Measurements from ENCODE around the gene DAGLB. TPM values are rescaled to one million over a fixed set of nuclear protein-coding genes. Genes with fewer than 3 reads are reported as not detected.
"Not testable (repeated sequence)": the region's sequence is repeated elsewhere in the genome, so short reads cannot be mapped to it uniquely, and the experiment has no call there.

The DAGLB gene
- total RNA-seq, 1 donor from 2014 or later = 8.9 TPM

DNA sequence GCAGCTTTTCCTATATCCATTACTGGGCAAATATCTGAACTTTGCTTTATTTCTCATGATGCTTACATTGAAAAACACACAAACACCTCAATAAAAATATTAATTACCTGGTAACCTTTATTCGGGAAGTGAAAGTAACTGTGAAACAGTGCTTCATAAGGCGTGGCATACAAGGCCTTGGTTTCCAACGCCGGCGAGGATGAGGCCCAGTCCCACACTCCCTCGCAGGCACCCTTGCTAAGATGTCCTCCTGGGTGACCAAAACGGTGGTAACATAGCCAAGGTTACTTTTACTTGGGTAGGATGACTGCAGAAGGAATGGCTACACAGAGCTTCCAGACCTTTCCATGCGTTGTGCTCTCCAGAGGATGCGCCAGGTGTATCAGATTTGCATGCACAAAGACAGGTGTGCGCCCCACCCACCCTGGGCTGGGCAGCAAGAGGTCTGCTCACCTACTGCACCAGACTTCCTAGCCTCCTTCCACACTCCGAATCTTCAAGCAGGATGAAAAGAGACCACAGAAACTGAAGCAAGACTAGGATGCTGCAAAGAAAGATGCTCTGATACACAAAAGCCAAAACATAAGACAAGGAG is 13.3 kb upstream of the DAGLB start:
- DNase-seq (ENCODE audit: low read depth in 2 of 2) = no peak

DNA sequence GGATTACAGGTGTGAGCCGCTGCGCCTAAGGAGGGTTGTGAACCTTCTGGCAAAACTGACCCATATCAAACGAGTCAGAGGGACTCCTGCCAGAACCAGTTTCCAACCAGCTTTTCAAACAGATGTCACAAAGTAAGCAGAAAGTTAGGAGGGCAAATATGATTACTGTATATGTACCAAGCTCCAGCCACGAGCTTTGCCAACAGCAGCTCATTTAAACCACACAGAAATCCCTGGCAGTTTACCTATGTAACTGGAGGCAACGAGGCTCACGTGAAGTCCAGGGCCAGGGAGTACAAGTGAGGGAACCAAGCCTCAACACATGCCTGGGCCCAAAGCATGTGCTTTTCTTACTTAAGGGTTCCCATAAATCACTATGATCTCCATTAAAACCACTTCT is 12.5 kb upstream of the DAGLB start:
- DNase-seq (ENCODE audit: low read depth in 2 of 2) = no peak

DNA sequence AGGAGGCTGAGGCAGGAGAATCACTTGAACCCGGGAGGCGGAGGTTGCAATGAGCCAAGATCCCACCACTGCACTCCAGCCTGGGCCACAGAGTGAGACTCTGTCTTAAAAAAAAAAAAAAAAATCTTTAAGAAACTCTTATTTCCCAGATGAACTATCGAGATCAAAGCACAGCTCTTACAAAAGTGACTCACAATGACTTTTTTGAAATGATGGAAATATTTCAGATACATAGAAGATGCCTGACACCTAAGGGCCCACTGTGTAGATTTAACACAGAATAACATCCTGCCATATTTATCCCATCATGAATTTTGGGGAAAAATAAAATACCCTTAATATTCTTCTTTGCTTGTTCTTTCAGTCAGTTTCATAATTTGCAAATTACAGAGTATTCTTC is 10.9 kb upstream of the DAGLB start:
- DNase-seq (ENCODE audit: low read depth in 2 of 2) = not testable (repeated sequence)

DNA sequence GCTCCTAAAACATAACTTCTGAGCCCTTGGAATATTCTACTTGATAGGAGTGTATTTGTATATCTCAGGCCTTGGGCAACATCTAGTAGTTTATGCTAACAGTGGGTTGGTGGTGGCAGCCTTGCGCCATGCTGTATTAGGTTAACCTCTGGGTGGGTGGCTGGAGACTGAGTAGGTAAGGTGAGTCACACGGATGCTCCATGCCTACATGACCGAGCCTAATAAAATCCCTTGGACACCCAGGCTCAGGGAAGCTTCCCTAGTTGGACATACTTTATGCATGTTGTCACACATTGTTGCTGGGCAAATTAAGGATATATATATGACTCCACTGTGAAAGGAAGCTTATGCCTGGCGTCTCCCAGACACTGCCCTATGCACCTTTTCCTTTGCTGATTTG is 6.0 kb upstream of the DAGLB start:
- peak in 1 of 2 donors; percentile 36 for DNase-seq (ENCODE audit: low read depth in 2 of 2)

DNA sequence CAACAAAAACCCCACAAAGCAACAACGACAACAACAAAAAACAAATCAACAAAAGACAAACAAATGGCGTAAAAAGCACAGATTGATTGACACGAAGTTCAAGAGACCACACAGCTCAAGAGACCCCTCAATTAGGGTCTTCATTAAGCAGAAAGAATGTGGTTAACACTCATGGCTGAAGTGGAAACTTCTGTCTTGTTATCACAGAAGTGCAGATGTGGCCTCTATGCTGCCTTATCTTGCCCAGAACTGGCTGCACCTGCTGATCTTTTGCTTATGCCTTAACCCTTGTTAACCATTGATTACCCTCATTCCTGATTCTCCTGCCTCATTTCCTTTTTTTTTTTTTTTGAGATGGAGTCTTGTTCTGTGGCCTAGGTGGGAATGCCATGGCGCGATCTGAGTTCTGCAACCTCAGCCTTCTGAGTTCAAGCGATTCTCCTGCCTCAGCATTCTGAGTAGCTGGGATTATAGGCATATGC is 3.5 kb upstream of the DAGLB start:
- no peak for DNase-seq (ENCODE audit: low read depth in 2 of 2)

DNA sequence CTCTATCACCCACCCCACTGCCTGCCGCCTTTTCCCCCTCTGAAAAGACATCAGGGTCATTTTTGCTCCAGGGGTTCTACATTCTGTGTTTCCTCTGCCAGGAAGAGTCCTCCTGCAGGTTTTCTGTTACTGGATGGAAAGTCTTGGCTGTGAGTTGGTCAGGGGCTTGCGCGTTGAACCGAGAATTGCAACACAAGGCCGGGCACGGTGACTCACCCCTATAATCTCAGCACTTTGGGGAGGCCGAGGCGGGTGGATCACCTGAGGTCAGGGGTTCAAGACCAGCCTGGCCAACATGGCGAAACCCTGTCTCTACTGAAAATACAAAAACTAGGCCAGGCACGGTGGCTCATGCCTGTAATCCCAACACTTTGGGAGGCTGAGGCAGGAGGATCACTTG is 2.8 kb upstream of the DAGLB start:
- DNase-seq (ENCODE audit: low read depth in 2 of 2) = not testable (repeated sequence)

DNA sequence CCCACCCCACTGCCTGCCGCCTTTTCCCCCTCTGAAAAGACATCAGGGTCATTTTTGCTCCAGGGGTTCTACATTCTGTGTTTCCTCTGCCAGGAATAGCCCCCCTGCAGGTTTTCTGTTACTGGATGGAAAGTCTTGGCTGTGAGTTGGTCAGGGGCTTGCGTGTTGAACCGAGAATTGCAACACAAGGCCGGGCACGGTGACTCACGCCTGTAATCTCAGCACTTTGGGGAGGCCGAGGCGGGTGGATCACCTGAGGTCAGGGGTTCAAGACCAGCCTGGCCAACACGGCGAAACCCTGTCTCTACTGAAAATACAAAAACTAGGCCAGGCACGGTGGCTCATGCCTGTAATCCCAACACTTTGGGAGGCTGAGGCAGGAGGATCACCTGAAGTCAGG is 2.1 kb upstream of the DAGLB start:
- not testable (repeated sequence) for DNase-seq (ENCODE audit: low read depth in 2 of 2)

DNA sequence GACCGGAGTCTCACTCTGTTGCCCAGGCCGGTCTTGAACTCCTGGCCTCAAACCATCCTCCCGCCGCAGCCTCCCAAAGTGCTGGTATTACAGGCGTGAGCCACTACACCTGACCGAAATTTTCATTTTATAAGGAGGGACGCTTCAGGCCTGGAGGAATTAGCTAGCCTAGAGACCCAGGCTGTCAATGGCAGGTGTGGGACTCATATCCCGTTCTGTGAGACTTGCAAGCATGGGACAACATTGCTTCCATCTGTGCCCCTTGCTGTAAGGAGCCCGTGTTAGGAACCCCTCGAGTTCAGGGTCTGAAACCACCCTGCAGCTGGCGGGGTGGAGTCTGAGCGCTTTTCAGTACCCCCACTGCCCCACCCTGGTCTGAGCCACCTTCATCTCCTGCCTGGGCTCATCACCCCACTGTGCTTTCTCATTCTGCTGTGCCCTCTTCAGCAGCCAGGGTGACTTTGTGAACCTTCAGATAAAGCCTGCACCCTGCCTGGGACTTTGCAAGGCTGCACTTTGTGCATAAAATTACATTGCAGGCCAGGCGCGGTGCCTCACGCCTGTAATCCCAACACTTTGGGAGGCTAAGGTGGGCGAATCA is 1.3 kb upstream of the DAGLB start:
- no peak for DNase-seq (ENCODE audit: low read depth in 2 of 2)

DNA sequence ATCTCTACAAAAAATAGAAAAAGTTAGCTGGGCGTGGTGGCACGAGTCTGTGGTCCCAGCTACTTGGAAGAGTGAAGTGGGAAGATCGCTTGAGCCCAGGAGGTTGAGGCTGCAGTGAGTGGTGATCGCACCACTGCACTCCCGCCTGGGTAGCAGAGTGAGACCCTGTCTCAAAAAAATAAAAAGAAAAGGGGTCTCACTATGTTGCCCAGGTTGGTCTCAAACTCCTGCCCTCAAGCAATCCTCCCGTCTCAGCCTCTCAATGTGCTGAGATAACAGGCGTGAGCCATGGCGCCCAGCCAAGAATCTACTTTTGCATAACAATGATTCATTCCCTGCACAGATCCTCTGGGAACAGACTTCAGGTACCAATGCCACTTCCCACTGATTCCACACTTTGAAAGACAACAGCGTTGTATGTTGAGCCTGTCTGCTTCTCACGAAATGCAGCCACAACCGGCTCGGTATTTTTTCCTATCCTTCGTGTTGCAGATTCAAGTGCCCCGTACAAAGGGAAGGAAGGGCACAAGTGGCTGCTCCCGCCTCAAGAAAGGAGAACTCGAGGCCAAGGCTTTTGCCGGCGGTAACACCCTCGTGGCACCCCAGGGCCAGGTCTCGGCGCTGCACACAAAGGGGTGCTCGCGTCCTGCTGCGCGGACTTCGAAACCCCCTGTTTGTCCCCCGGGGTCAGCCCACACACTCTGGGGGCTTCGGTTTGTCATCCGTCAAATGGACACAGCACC is 745 bp downstream of the DAGLB start:
- peak; percentile 77 to 91 for DNase-seq (ENCODE audit: low read depth in 2 of 2)

DNA sequence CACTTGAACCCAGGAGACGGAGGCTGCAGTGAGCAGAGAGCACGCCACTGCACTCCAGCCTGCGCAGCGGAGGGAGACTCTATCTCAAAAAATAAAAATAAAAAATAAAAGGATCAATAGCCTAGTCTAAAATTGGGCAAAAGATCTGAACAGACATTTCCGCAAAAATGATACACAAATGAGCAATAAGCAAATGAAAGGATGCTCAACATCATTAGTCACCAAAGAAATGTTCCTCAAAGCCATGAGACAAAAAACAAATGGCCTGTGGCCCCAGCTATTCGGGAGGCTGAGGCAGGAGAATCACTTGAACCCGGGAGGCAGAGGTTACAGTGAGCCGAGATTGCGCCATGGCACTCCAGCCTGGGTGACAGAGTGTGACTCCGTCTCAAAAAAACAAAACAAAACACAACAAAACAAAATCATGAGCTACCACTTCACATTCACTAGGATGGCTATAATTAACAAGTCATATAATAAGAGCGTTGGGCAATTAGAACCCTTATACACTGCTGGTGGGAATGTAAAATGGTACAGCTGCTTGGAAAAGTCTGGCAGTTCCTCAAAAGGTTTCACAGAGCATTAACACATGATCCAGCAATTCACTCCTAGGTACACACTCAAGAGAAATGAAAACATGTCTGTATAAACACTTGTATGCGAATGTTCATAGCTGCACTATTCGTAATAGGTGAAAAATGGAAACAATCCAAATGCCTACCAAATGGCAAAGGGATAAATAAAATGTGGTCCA is 3.1 kb downstream of the DAGLB start:
- DNase-seq (ENCODE audit: low read depth in 2 of 2) = no peak

DNA sequence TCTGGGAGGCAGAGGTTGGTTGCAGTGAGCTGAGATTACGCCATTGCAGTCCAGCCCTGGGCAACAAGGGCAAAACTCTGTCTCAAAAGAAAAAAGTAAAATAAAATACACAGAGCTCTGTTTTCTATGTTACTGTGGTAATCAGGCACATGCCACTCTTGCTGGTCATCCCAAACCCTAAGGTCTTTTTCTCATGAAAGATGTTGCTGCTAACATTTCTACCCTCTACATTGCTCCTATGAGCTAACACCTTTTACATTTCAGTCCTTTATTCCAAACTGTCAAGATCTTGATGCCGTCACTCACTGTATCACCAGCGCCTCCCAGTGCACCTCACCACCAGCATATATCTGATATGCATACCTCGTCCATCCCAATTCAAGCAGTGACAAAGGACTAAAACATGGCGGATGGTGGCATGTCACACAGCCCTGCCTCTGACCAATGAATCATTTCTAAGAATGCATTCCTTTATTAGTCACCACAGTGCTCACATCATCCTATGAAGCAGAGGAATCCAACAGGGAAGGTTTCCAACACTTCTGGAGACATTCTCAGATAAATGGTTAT is 4.3 kb downstream of the DAGLB start:
- peak in 1 of 2 donors; percentile 79 for DNase-seq (ENCODE audit: low read depth in 2 of 2)

DNA sequence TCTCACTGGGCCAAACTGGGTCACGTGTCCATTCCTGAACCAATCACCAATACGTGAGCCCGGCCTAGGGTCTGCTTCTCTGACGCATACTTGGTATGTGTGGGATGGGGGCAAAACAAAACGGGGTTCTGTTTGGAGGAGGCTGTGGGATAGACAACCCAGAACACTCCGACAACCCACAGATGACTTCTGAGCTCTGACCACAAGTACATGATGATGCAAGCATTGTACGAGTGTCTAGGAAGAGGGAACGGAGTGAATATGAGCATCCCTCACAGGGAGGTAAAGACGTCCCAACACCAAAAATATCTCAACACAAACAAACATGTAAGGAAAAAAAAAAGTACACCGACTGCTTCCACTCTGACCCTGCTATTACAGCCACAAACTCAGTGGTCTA is 5.6 kb downstream of the DAGLB start:
- no peak for DNase-seq (ENCODE audit: low read depth in 2 of 2)

DNA sequence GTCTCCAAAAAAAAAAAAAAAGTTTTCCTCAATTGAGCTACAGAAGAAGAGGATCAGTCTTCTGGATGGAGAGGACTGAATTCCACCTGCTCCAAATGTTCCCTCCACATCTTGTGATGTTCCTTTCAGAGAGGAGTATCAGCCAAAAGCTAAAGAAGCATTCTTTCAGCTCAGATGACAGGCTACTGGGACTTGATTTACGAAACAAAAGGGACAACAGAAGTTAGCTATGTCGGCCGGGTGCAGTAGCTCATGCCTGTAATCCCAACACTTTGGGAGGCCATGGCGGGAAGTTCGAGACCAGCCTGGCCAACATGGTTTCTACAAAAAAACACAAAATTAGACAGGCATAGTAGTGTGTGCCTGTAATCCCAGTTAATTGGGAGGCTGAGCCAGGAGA is 7.4 kb downstream of the DAGLB start:
- no peak for DNase-seq (ENCODE audit: low read depth in 2 of 2)

DNA sequence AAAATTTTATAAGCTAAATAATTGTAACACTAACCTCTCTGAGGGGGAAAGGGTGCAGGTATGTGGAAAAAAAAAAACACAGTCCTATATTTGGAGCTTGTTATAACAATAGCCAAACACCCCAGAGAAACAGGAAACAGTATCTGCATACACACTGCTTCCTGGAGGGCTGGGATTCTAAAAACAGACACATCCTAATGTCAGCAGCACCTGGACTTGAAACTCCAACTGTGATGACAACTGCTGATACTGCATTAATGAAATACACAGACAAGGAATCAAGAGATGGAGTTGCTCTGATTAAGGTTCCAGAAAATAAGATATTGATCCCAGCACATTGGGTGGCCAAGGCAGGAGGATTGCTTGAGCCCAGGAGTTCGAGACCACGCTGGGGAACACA is 9.3 kb downstream of the DAGLB start:
- DNase-seq (ENCODE audit: low read depth in 2 of 2) = peak; percentile 86 to 91

DNA sequence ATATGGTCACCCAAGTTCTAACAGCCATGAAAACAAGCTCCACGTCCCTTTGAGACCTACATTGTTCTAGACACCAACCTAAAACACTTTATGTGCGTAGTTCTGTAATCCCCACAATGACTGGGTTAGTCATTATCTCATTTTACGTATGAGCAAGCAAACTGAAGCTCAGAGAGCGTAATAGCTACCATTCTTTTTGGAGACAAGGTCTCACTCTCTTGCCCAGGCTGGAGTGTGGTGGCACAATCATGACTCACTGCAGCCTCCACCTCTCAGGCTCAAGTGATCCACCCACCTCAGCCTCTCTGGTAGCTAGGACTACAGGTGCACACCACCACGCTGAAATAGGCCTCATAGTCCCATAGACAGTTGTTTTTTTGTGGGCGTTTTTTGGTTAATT is 10.5 kb downstream of the DAGLB start:
- no peak for DNase-seq (ENCODE audit: low read depth in 2 of 2)

DNA sequence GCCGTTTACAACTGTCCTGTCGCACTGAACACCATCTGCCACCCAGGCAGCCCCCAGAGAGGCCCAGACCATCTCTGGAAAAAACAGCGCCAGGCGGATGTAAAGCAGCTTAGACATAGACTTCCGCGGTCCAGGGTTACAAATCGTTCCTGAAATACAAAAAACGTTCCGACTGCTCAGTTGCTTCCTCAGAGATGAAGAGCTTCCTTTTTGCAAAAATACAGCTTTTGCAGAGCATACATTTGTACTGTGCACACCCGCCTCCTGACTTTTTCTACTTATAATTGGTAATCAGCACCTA is 11.4 kb downstream of the DAGLB start:
- DNase-seq (ENCODE audit: low read depth in 2 of 2) = peak; percentile 33 to 42

DNA sequence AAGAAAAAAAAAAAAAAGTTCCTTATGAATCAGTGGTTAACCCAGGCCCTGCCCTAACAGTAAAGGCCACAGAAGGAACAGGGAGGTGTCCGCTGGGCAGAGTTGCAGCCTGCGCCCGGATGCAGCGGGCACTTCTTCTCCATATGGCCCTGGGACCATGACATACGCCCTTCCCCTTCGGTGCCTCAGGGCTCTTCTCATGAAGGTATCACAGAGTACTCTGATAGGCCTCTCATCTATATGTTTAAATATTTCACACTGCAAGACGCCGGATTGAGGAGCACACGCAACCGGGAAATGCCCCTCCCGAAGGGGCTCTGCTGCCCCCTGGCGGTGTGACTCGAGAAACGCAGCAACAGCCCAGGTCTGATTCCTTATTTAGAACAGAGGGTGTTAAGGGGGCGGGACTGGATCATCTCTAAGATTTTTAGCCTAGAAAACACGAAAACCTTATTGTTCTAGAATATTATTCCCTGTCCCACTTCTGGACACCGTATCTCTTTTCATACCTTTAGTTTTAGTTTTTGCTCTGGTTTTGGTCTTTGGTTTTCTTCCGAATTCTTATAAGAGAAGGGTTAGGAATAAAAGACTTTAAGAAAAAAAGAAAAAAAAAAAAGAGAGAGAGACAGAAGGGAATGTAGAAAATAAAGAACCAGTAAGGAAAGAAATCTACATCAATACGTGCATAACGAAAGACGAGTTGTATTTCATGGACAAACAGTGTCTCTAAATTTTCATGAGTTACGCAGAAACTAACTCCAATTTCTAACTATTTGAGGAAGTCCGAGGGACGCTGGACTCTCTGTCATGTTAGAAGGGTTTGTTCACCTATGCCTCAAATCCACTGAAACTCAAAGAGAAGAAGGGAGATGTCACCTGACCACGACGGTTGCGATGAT is 12.0 kb downstream of the DAGLB start:
- DNase-seq (ENCODE audit: low read depth in 2 of 2) = peak; percentile 74 to 84

DNA sequence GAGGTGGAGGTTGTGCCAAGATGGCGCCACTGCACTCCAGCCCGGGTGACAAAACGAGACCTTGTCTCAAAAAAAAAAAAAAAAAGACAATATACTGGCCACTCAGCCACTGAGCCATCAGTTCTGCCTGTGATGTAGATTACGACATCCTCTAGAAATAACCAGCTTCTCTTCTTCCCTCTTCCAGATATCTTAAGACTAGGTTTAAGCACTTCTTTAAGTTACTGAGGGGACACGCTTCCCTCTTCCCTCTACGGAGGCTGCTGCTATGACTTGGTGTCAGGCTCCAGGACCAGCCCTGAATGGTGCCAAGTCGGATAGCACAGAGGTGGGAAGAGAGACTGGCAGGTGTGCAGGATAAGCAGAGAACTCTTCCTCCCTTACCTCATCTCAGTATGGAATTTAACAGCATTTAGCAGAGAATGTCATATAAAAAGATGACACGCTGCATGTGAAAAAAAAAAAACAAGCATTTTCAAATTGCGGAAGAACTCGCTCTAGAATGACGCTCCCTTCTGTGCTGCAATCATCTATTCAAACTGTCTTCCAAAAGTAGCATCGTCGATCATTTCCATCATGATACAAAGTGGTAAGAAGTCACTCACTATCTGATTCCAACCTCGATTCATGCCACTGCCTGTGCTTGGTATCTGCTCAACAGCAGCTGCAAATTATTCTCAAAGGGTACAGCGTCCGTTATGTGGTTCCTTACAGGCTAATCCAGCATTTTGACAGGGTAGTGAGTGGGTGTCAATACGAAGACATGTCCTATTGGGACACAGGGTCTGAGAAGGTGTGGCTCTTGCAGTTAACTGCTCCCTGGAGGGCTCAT is 13.8 kb downstream of the DAGLB start:
- DNase-seq (ENCODE audit: low read depth in 2 of 2) = no peak

DNA sequence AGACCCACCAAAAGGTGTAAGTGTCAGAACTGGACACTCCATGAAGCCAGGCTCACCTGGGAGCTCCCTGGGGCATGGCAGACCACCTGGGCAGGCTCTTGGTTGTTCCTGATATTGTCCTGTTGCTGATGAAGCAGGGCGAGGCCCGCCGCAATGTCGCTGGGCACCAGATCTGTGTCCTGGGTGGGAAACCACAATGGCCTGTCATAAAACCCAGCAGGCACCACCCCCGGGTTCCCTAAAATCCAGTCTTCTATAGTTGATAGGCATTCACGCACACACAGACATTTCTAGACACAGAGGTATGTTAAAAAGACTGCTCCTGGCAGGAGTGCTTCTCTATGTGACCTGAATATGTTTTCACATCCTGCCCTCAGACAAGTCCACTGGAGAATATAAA is 15.0 kb downstream of the DAGLB start:
- no peak for DNase-seq (ENCODE audit: low read depth in 2 of 2)

DNA sequence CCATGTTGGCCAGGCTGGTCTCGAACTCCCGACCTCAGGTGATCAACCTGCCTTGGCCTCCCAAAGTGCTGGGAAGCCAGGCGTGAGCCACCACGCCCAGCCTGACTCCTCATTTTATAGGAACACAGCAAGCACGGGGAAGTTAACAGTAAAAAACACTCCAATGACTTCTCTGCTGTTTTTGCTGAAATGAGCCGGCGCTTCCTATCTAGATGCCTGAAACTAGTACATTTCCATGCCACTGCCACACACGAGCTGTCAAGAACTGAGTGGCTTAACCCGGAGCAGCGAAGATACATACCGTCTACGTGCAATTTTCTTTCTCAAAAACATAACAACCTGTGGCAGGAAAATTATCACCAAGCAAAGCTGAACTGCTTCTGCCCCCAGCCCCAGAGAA is 16.8 kb downstream of the DAGLB start:
- no peak for DNase-seq (ENCODE audit: low read depth in 2 of 2)
